ENCODE results near the gene IGF2BP2.

- no peak for TF ChIP-seq POLR2AphosphoS5 (IDR thresholded peaks at IDR 0.05)
- TF ChIP-seq CTCF (IDR thresholded peaks at IDR 0.05), result no peak
- TF ChIP-seq POLR2A (IDR thresholded peaks at IDR 0.05), result no peak
Measured at GRCh38 chr3:185797108-185797881, 27.5 kb downstream of the IGF2BP2 start.

Data from upper lobe of left lung (tissue), 4 donors.